Stimulated activated CD8-positive, alpha-beta memory T cell treated with anti-CD3 and anti-CD28 coated beads, Interleukin-7, amount 100 ng/mL, for 1 hour (primary cell): ENCODE results near the gene EDN1.
"Not testable (repeated sequence)": the region's sequence is repeated elsewhere in the genome, so short reads cannot be mapped to it uniquely, and the experiment has no call there.

Source experiments
- DNase-seq, 2 donors: peaks; one replicate each; pipeline ENCODE4 v3.0.0-alpha.2; 2020; ENCODE audit warnings: low read depth in 2 of 2

EDN1 gene

DNA sequence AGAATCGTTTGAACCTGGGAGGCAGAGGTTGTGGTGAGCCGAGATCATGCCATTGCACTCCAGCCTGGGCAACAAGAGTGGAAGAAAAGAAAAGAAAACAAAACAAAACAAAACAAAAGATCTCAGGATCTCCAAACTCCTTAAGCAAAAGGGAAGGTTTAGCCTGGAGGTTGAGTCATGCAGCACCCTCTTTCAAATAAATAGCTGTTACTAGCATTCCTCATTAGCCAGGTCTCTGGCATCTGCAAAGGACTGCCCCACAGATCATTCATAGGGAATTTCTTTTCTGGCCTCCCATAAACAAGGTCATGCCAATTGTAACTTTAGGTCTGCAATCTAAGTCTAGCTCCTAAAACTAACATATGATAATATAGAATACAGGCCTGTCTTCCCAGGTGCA lies 37.2 kb downstream of the EDN1 start:
- no peak for DNase-seq

- no peak for DNase-seq
Measured at GRCh38 chr6:12327988-12328387, 37.8 kb downstream of the EDN1 start.

DNA sequence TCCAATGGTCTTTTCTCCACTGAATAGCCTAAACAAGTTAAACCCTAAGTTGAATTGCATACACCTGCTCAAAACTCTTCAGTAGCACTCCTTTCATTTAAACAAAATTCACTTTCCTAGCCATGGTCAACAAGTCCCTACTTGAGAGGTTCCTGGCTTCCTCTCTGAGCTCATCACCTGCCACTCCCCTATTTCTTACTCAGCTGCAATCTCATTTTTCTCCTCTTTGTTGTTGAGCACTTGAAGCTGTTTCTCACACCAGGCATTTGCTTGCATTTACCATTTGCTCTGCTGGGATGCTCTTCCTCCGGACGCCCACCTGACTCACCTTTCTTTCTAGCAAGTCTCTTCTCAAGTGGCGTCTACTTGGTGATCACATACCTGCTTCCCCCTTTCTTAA lies 38.5 kb downstream of the EDN1 start:
- DNase-seq, result no peak

DNA sequence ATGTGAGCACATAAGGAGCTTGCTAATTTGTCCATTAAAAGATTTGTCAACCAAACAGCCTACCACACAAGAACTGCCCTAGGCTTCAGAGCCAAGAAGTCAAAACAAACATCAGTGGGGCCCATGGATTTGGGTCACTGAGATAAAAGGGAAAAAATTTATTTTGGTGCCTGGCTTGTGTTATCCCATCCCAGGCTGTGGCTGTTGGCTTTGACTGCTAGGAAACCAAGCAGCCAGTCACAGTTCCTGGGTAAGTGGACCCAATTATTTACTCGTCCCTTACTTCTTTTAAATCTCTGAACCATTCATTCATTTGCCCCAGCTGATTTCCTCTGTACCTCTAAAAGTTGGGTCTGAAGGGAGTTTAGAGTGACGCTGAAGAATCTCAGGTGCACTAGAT lies 41.3 kb downstream of the EDN1 start:
- no peak for DNase-seq

DNA sequence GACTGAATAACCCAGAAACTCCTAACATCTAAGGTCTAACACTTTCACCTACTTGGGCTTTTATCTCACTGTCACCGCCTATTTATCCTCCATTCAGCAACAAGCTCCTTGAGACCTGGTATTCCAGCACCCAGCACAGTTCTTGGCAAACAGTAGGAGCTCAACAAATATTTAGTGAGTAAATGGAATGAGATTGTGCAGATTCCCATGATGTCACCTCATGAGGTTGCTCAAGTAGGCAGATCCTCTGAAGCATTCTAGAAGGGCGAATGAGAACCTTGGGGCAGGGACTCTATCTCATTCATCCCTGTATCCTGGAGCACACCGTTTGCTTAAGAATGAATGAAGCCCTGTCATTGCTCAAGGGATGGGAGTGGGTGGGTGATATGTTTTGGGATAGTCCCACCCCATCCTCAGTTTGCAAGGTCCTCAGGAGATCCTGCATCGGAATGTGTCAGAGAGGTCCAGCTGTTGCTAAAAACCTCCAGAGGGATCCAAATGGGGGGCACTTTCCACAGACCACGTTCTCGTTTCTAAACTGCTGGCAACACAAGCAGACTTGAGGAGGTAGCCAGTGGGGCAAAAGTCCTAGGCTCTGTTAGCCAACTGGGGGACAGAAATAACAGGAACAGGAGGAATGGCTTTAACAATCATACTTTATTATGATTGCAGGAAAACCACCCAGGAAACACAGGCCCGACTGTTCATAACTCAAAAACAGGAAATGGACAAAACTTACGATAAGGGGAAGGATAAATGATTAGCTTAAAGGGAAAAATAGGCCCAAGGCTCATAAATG lies 42.0 kb downstream of the EDN1 start:
- no peak for DNase-seq

- DNase-seq, result not testable (repeated sequence)
Measured at GRCh38 chr6:12332750-12333079, 42.6 kb downstream of the EDN1 start.

DNA sequence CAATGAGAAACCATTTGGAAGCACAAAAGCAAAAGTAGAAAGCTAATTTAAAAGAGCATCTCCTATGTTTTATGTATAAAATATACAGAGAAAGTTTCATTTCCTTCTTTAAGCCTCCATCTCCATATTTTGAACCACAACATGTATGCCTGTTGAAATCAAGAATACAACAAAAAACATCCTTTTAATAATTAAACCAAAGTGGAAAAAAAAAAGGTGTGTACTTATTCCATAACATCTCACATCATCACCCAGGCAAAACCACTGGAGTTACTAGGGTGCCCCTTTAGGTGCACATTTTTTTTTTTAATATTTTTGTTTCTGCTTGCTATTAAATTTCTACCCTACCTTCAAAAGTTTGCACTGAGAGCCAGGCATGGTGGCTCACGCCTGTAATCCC lies 43.0 kb downstream of the EDN1 start:
- no peak for DNase-seq

GRCh38 chr6:12334526-12335130 lies 44.5 kb downstream of the EDN1 start:
- DNase-seq, result no peak

GRCh38 chr6:12335131-12335527 lies 45.0 kb downstream of the EDN1 start:
- DNase-seq, result no peak

DNA sequence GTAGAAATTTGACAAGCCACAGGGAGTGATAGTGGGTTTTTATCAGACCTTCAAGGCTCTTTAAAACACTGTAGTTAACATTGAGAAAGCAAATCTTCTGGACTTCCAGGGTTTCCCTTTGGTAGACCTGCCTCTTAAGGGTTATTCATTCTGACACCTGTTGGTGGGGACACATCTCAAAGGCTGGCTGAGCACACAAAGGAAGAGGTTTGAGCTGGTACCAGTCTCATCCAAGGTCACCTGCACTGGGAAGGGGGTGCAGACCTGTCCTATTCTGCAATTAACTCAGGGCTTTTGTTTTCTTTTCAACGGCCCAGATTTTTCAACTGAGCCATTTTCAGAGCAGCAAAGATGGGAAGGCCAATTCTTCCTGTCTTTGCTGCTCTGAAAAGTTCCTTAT lies 45.6 kb downstream of the EDN1 start:
- DNase-seq, result no peak

- no peak for DNase-seq
Measured at GRCh38 chr6:12336121-12336971, 46.2 kb downstream of the EDN1 start.

DNA sequence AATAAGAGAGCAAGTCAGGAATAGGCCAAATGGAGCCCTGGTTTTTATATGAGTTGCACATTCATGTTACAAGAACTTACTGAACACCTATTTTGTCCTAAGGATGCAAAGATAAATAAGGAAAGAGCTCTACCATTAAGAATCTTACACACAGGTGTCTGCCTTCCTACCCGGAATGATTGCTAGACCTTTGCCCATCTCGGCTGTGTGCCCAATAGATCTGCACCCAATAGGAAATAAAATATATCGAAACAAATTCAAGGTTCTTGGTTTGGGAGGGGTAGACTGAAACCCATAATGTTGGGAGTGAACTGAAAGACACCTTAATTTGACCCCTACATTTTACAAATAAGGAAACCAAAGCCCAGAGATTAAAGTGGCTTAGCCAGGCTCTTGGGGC lies 48.9 kb downstream of the EDN1 start:
- DNase-seq, result no peak

DNA sequence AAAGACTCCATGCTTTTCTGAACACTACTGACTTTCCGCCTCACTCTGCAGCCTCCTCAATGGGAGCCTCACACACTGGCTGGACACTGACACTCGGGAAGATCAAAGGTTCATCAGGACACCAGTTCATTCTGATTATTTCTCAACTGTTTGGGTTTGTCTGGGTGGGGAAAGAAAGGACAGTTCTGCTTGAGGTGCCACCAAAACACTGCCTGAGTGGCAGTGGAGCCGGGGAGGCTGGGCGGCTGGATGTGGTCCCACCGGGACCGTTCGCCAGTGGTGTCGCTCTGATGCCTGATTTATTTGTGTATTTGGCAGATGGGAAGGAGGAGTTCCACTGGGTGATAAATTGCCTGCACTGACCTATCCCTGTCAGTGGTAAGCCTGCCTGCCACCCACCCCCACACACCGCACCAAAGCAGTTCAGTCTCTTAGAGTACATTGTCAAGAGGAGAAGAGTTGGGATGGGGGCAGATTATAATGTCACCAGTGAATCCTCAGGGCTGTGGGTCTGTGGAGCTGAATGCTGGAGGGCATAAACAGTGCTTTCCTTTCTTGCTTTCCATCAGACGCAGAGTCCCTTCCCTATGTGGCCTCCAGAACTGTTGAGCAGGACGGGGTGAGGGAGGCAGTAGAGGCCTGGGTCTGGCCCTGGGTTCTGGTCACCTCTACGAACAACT lies 49.8 kb downstream of the EDN1 start:
- no peak for DNase-seq

- DNase-seq, result no peak
Measured at GRCh38 chr6:12340488-12340818, 50.3 kb downstream of the EDN1 start.

GRCh38 chr6:12342664-12343063 lies 52.5 kb downstream of the EDN1 start:
- no peak for DNase-seq

DNA sequence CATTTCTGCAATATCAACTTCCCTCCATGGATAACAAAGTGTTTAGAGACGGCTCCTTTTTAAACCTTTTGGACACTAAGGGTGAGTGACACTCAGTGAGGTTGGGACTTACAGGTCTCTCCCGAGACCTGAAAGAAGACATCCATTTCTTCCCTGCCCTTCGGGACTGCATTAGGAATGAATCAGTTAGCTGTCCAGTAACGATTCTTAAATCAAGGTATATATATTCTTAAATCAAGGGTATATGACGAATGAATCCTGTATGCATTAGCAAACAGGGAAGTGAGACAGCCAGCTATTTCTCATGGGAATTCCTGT lies 52.9 kb downstream of the EDN1 start:
- no peak for DNase-seq

DNA sequence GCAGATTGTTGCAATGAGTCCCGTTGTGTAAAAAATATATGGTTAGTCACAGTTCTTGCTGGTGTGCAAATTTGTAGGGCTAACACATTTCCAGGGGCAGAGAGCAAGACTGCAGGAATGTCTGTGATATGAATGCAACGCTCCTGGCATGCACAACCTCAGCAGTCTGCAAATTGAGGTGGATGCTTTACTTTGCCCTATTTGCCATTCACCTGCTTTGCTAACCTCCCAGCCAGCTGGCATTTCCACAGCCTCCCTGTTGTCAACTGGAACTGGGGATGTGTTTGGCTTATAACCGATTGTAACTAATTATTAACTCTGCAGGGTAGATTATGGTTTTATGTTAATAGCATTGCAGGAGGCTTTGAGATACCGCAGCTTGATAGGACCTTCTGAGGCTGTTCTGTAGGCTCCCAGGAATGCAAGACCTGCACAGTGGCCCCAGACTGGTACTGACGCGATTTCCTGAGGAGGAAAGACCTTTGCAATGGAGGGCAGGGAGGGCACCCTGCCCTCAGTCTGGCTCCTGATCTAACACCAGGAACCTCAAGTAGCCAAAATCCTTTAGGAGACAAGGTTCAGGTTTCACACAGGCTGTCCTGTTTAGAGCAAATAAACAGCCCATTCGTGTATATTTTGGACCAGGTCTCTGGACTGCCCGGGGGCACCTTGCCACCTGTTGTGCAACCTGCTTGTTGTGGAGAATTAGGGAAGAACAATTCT lies 53.4 kb downstream of the EDN1 start:
- no peak for DNase-seq

GRCh38 chr6:12344296-12344695 lies 54.1 kb downstream of the EDN1 start:
- DNase-seq, result no peak

GRCh38 chr6:12344961-12345693 lies 55.0 kb downstream of the EDN1 start:
- DNase-seq, result no peak

- DNase-seq, result no peak
Measured at GRCh38 chr6:12345694-12346058, 55.5 kb downstream of the EDN1 start.
